Measurements from ENCODE around the gene EP400. TPM values are rescaled to one million over a fixed set of nuclear protein-coding genes. Genes with fewer than 3 reads are reported as not detected.
A peak's percentile ranks its signal among the peaks of the same experiment; 100 is the strongest.

EP400 gene
- total RNA-seq, 1 donor: 14.5 TPM

DNA sequence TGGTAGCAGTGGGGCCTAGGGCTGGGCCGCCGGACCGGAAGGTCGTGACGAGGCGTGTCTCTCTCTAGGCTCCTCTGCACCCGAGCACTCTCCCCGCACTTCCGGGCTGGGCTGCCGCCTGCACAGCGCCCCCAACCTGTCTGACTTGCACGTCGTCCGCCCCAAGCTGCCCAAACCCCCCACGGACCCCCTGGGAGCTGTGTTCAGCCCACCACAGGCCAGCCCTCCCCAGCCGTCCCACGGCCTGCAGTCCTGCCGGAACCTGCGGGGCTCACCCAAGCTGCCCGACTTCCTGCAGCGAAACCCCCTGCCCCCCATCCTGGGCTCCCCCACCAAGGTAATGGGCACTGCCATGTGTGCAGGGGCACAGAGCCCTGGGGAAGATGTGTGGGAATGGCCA is 33.9 kb upstream of the EP400 start:
- peak; percentile 57 for DNase-seq (ENCODE audit: insufficient read length, low spot score, missing footprints)
- Histone ChIP-seq H3K4me1 (ENCODE audit: insufficient read depth, low read length) (peaks cover 9% of the 10 kb centered on the region), H3K4me2 (ENCODE audit: insufficient read depth, low read length) (no peak overlapping the region), H4K20me1 (ENCODE audit: insufficient read depth, low read length) (peaks cover 9% of the 10 kb centered on the region), H3K27me3 (ENCODE audit: insufficient read depth, low read length) (no peaks in the 10 kb centered on the region), H3K27ac (ENCODE audit: low read depth, low read length) (no peak overlapping the region), H3K4me3 (ENCODE audit: insufficient read depth, low read length) (no peak overlapping the region), H3K9me3 (ENCODE audit: low read depth, low read length) (no peaks in the 10 kb centered on the region), H2AFZ (ENCODE audit: low read length) (no peak overlapping the region), H3K79me2 (ENCODE audit: insufficient read depth, low read length) (no peaks in the 10 kb centered on the region), H3K36me3 (ENCODE audit: insufficient read depth, low read length) (peaks cover 30% of the 10 kb centered on the region)
- TF ChIP-seq CTCF (IDR thresholded peaks at IDR 0.05; ENCODE audit: extremely low read depth, low read depth, low read length): no peak

DNA sequence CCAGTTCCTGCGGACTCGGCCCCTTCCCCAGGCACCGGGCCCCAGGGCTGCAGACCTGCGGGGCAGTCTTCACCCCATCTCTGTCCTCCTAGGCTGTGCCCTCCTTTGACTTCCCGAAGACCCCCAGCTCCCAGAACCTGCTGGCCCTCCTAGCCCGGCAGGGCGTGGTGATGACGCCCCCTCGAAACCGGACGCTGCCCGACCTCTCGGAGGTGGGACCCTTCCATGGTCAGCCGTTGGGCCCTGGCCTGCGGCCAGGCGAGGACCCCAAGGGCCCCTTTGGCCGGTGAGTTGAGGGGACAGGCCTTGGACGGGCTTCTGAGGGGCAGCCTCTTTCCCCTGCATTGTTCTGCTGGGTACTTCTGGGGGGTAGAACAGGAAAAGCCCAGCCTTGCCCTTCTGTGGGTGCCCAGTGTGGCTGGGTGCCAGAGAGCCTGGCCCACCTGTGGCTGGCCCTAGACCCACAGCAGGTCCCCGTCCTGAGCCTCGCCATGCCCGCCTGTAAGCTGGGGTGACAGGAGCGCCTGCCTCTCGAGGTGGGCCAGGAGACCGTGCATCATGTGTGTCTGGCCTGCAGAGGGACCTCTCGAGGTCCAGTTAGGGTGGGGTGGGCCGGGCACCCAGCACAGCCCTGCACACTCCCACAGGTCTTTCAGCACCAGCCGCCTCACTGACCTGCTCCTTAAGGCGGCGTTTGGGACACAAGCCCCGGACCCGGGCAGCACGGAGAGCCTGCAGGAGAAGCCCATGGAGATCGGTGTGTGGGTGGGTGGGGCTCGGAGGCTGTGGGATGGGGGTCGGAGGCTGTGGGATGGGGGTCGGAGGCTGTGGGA is 33.2 kb upstream of the EP400 start:
- TF ChIP-seq CTCF (IDR thresholded peaks at IDR 0.05; ENCODE audit: extremely low read depth, low read depth, low read length): no peak
- no peak overlapping the region for H3K4me3 ChIP-seq (ENCODE audit: insufficient read depth, low read length)
- H3K4me2 ChIP-seq (ENCODE audit: insufficient read depth, low read length): no peak overlapping the region
- no peaks in the 10 kb centered on the region for H3K27me3 ChIP-seq (ENCODE audit: insufficient read depth, low read length)
- H3K27ac ChIP-seq (ENCODE audit: low read depth, low read length): no peak overlapping the region
- H3K4me1 ChIP-seq (ENCODE audit: insufficient read depth, low read length): peaks cover 9% of the 10 kb centered on the region
- H4K20me1 ChIP-seq (ENCODE audit: insufficient read depth, low read length): peaks cover 9% of the 10 kb centered on the region
- no peaks in the 10 kb centered on the region for H3K9me3 ChIP-seq (ENCODE audit: low read depth, low read length)
- H2AFZ ChIP-seq (ENCODE audit: low read length): no peak overlapping the region
- H3K79me2 ChIP-seq (ENCODE audit: insufficient read depth, low read length): no peaks in the 10 kb centered on the region
- peak; percentile 86 for DNase-seq (ENCODE audit: insufficient read length, low spot score, missing footprints)
- H3K36me3 ChIP-seq (ENCODE audit: insufficient read depth, low read length): peaks cover 34% of the 10 kb centered on the region

DNA sequence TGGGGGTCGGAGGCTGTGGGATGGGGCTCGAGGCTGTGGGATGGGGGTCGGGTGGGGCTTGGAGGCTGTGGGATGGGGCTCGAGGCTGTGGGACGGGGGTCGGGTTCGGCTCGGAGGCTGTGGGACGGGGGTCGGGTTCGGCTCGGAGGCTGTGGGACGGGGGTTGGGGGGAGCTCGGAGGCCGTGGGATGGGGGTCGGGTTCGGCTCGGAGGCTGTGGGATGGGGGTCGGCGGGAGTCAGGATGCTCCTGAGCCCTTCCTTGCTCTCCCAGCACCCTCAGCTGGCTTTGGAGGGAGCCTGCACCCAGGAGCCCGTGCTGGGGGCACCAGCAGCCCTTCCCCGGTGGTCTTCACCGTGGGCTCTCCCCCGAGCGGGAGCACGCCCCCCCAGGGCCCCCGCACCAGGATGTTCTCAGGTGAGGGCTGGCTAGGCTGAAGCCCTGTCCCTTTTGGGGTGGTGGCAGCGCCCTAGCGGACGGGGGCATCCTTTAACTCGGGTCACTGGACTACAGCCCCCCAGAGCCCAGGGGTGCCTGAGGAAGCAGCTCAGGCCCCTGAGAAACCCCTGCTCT is 32.5 kb upstream of the EP400 start:
- H3K4me1 ChIP-seq (ENCODE audit: insufficient read depth, low read length): peaks cover 6% of the 10 kb centered on the region
- H3K27me3 ChIP-seq (ENCODE audit: insufficient read depth, low read length): no peaks in the 10 kb centered on the region
- H3K36me3 ChIP-seq (ENCODE audit: insufficient read depth, low read length): peaks cover 34% of the 10 kb centered on the region
- no peaks in the 10 kb centered on the region for H3K9me3 ChIP-seq (ENCODE audit: low read depth, low read length)
- no peaks in the 10 kb centered on the region for H3K79me2 ChIP-seq (ENCODE audit: insufficient read depth, low read length)
- no peak overlapping the region for H3K4me2 ChIP-seq (ENCODE audit: insufficient read depth, low read length)
- no peak overlapping the region for H2AFZ ChIP-seq (ENCODE audit: low read length)
- TF ChIP-seq CTCF (IDR thresholded peaks at IDR 0.05; ENCODE audit: extremely low read depth, low read depth, low read length): no peak
- H3K4me3 ChIP-seq (ENCODE audit: insufficient read depth, low read length): no peak overlapping the region
- H4K20me1 ChIP-seq (ENCODE audit: insufficient read depth, low read length): peaks cover 6% of the 10 kb centered on the region
- DNase-seq (ENCODE audit: insufficient read length, low spot score, missing footprints): peak; percentile 81
- no peak overlapping the region for H3K27ac ChIP-seq (ENCODE audit: low read depth, low read length)

- H2AFZ ChIP-seq (ENCODE audit: low read length): no peak overlapping the region
- no peaks in the 10 kb centered on the region for H3K27me3 ChIP-seq (ENCODE audit: insufficient read depth, low read length)
- no peaks in the 10 kb centered on the region for H3K79me2 ChIP-seq (ENCODE audit: insufficient read depth, low read length)
- H3K4me2 ChIP-seq (ENCODE audit: insufficient read depth, low read length): no peak overlapping the region
- peak; percentile 80 for DNase-seq (ENCODE audit: insufficient read length, low spot score, missing footprints)
- peaks cover 34% of the 10 kb centered on the region for H3K36me3 ChIP-seq (ENCODE audit: insufficient read depth, low read length)
- no peaks in the 10 kb centered on the region for H3K9me3 ChIP-seq (ENCODE audit: low read depth, low read length)
- TF ChIP-seq CTCF (IDR thresholded peaks at IDR 0.05; ENCODE audit: extremely low read depth, low read depth, low read length): no peak
- H3K4me3 ChIP-seq (ENCODE audit: insufficient read depth, low read length): no peak overlapping the region
- no peak overlapping the region for H3K27ac ChIP-seq (ENCODE audit: low read depth, low read length)
- H3K4me1 ChIP-seq (ENCODE audit: insufficient read depth, low read length): peaks cover 1% of the 10 kb centered on the region
- H4K20me1 ChIP-seq (ENCODE audit: insufficient read depth, low read length): peaks cover 2% of the 10 kb centered on the region
Measured at GRCh38 chr12:131917711-131918306, 31.9 kb upstream of the EP400 start.
